ENCODE measurements around the gene SYCP3.

SYCP3 gene

GRCh38 chr12:101761350-101761749 is 22.1 kb upstream of the SYCP3 start:
- Histone ChIP-seq H3K36me3 (ENCODE audit: insufficient read depth, low read length) (no peaks in the 10 kb centered on the region; the same call in 1 of the 2 replicates), H2AFZ (ENCODE audit: low read length, unreplicated experiment) (no peak overlapping the region)

GRCh38 chr12:101759396-101760047 is 20.3 kb upstream of the SYCP3 start:
- Histone ChIP-seq H3K27me3 (ENCODE audit: insufficient read depth, low read length) (no peaks in the 10 kb centered on the region), H3K79me2 (ENCODE audit: control insufficient read depth, insufficient read depth, low read length, unreplicated experiment) (no peaks in the 10 kb centered on the region), H3K36me3 (ENCODE audit: insufficient read depth, low read length) (no peaks in the 10 kb centered on the region; the same call in 1 of the 2 replicates), H3K4me3 (ENCODE audit: low read depth, low read length) (no peak overlapping the region), H2AFZ (ENCODE audit: low read length, unreplicated experiment) (no peak overlapping the region), H3K27ac (ENCODE audit: low read depth, low read length) (no peak overlapping the region), H3K4me1 (ENCODE audit: control insufficient read depth, insufficient read depth, low read length, unreplicated experiment) (no peaks in the 10 kb centered on the region)

More at GRCh38 chr12:101761350-101761749, 22.1 kb upstream of the SYCP3 start:
- Histone ChIP-seq H3K27me3 (ENCODE audit: insufficient read depth, low read length) (no peaks in the 10 kb centered on the region), H3K27ac (ENCODE audit: low read depth, low read length) (no peak overlapping the region), H3K79me2 (ENCODE audit: control insufficient read depth, insufficient read depth, low read length, unreplicated experiment) (no peaks in the 10 kb centered on the region), H3K4me3 (ENCODE audit: low read depth, low read length) (no peak overlapping the region), H3K4me1 (ENCODE audit: control insufficient read depth, insufficient read depth, low read length, unreplicated experiment) (no peaks in the 10 kb centered on the region)

- H3K4me3 ChIP-seq (ENCODE audit: low read depth, low read length) = no peak overlapping the region
- H3K36me3 ChIP-seq (ENCODE audit: insufficient read depth, low read length) = no peaks in the 10 kb centered on the region
- H2AFZ ChIP-seq (ENCODE audit: low read length, unreplicated experiment) = no peak overlapping the region
- no peaks in the 10 kb centered on the region for H3K27me3 ChIP-seq (ENCODE audit: insufficient read depth, low read length)
- no peak overlapping the region for H3K27ac ChIP-seq (ENCODE audit: low read depth, low read length)
- no peaks in the 10 kb centered on the region for H3K4me1 ChIP-seq (ENCODE audit: control insufficient read depth, insufficient read depth, low read length, unreplicated experiment)
- no peaks in the 10 kb centered on the region for H3K79me2 ChIP-seq (ENCODE audit: control insufficient read depth, insufficient read depth, low read length, unreplicated experiment)
These were observed 10.9 kb upstream of the SYCP3 start for GRCh38 chr12:101750152-101750551.

GRCh38 chr12:101749657-101750056 is 10.4 kb upstream of the SYCP3 start:
- Histone ChIP-seq H3K4me3 (ENCODE audit: low read depth, low read length) (no peak overlapping the region), H3K36me3 (ENCODE audit: insufficient read depth, low read length) (no peaks in the 10 kb centered on the region), H3K27ac (ENCODE audit: low read depth, low read length) (no peak overlapping the region), H3K79me2 (ENCODE audit: control insufficient read depth, insufficient read depth, low read length, unreplicated experiment) (no peaks in the 10 kb centered on the region), H3K4me1 (ENCODE audit: control insufficient read depth, insufficient read depth, low read length, unreplicated experiment) (no peaks in the 10 kb centered on the region), H3K27me3 (ENCODE audit: insufficient read depth, low read length) (no peaks in the 10 kb centered on the region), H2AFZ (ENCODE audit: low read length, unreplicated experiment) (no peak overlapping the region)

GRCh38 chr12:101748907-101749306 is 9.6 kb upstream of the SYCP3 start:
- no peak overlapping the region for H3K27ac ChIP-seq (ENCODE audit: low read depth, low read length)
- no peak overlapping the region for H3K4me3 ChIP-seq (ENCODE audit: low read depth, low read length)
- no peak overlapping the region for H2AFZ ChIP-seq (ENCODE audit: low read length, unreplicated experiment)
- no peaks in the 10 kb centered on the region for H3K27me3 ChIP-seq (ENCODE audit: insufficient read depth, low read length)
- H3K79me2 ChIP-seq (ENCODE audit: control insufficient read depth, insufficient read depth, low read length, unreplicated experiment) = no peaks in the 10 kb centered on the region
- H3K36me3 ChIP-seq (ENCODE audit: insufficient read depth, low read length) = no peaks in the 10 kb centered on the region
- H3K4me1 ChIP-seq (ENCODE audit: control insufficient read depth, insufficient read depth, low read length, unreplicated experiment) = no peaks in the 10 kb centered on the region

- Histone ChIP-seq H3K27me3 (ENCODE audit: insufficient read depth, low read length) (no peaks in the 10 kb centered on the region), H3K27ac (ENCODE audit: low read depth, low read length) (no peak overlapping the region), H3K4me1 (ENCODE audit: control insufficient read depth, insufficient read depth, low read length, unreplicated experiment) (no peaks in the 10 kb centered on the region), H3K79me2 (ENCODE audit: control insufficient read depth, insufficient read depth, low read length, unreplicated experiment) (no peaks in the 10 kb centered on the region), H3K4me3 (ENCODE audit: low read depth, low read length) (no peak overlapping the region), H3K36me3 (ENCODE audit: insufficient read depth, low read length) (no peaks in the 10 kb centered on the region), H2AFZ (ENCODE audit: low read length, unreplicated experiment) (no peak overlapping the region)
These were observed 8.4 kb upstream of the SYCP3 start for GRCh38 chr12:101747697-101748096.

GRCh38 chr12:101746661-101747060 is 7.4 kb upstream of the SYCP3 start:
- Histone ChIP-seq H3K4me1 (ENCODE audit: control insufficient read depth, insufficient read depth, low read length, unreplicated experiment) (no peaks in the 10 kb centered on the region), H3K4me3 (ENCODE audit: low read depth, low read length) (no peak overlapping the region), H2AFZ (ENCODE audit: low read length, unreplicated experiment) (no peak overlapping the region), H3K27me3 (ENCODE audit: insufficient read depth, low read length) (no peaks in the 10 kb centered on the region), H3K36me3 (ENCODE audit: insufficient read depth, low read length) (no peaks in the 10 kb centered on the region), H3K27ac (ENCODE audit: low read depth, low read length) (no peak overlapping the region), H3K79me2 (ENCODE audit: control insufficient read depth, insufficient read depth, low read length, unreplicated experiment) (no peaks in the 10 kb centered on the region)

- H2AFZ ChIP-seq (ENCODE audit: low read length, unreplicated experiment) = no peak overlapping the region
These were observed 6.9 kb upstream of the SYCP3 start for GRCh38 chr12:101746196-101746595.

GRCh38 chr12:101745481-101745880 is 6.2 kb upstream of the SYCP3 start:
- Histone ChIP-seq H3K36me3 (ENCODE audit: insufficient read depth, low read length) (no peaks in the 10 kb centered on the region), H3K79me2 (ENCODE audit: control insufficient read depth, insufficient read depth, low read length, unreplicated experiment) (no peaks in the 10 kb centered on the region), H3K4me3 (ENCODE audit: low read depth, low read length) (no peak overlapping the region), H3K4me1 (ENCODE audit: control insufficient read depth, insufficient read depth, low read length, unreplicated experiment) (no peaks in the 10 kb centered on the region), H2AFZ (ENCODE audit: low read length, unreplicated experiment) (no peak overlapping the region), H3K27me3 (ENCODE audit: insufficient read depth, low read length) (no peaks in the 10 kb centered on the region), H3K27ac (ENCODE audit: low read depth, low read length) (no peak overlapping the region)

More at GRCh38 chr12:101746196-101746595, 6.9 kb upstream of the SYCP3 start:
- Histone ChIP-seq H3K4me3 (ENCODE audit: low read depth, low read length) (no peak overlapping the region), H3K36me3 (ENCODE audit: insufficient read depth, low read length) (no peaks in the 10 kb centered on the region), H3K4me1 (ENCODE audit: control insufficient read depth, insufficient read depth, low read length, unreplicated experiment) (no peaks in the 10 kb centered on the region), H3K79me2 (ENCODE audit: control insufficient read depth, insufficient read depth, low read length, unreplicated experiment) (no peaks in the 10 kb centered on the region), H3K27ac (ENCODE audit: low read depth, low read length) (no peak overlapping the region), H3K27me3 (ENCODE audit: insufficient read depth, low read length) (no peaks in the 10 kb centered on the region)

- no peak overlapping the region for H3K27ac ChIP-seq (ENCODE audit: low read depth, low read length)
- peaks cover 2% of the 10 kb centered on the region; the same call in 1 of the 2 replicates for H3K36me3 ChIP-seq (ENCODE audit: insufficient read depth, low read length)
- no peaks in the 10 kb centered on the region for H3K4me1 ChIP-seq (ENCODE audit: control insufficient read depth, insufficient read depth, low read length, unreplicated experiment)
- no peaks in the 10 kb centered on the region for H3K27me3 ChIP-seq (ENCODE audit: insufficient read depth, low read length)
- H2AFZ ChIP-seq (ENCODE audit: low read length, unreplicated experiment) = no peak overlapping the region
- no peak overlapping the region for H3K4me3 ChIP-seq (ENCODE audit: low read depth, low read length)
- no peaks in the 10 kb centered on the region for H3K79me2 ChIP-seq (ENCODE audit: control insufficient read depth, insufficient read depth, low read length, unreplicated experiment)
These were observed 4.6 kb upstream of the SYCP3 start for GRCh38 chr12:101743724-101744472.

- no peak overlapping the region for H2AFZ ChIP-seq (ENCODE audit: low read length, unreplicated experiment)
- no peaks in the 10 kb centered on the region for H3K4me1 ChIP-seq (ENCODE audit: control insufficient read depth, insufficient read depth, low read length, unreplicated experiment)
- no peaks in the 10 kb centered on the region for H3K79me2 ChIP-seq (ENCODE audit: control insufficient read depth, insufficient read depth, low read length, unreplicated experiment)
- H3K27me3 ChIP-seq (ENCODE audit: insufficient read depth, low read length) = no peaks in the 10 kb centered on the region
- H3K36me3 ChIP-seq (ENCODE audit: insufficient read depth, low read length) = peaks cover 2% of the 10 kb centered on the region; the same call in 1 of the 2 replicates
- no peak overlapping the region for H3K27ac ChIP-seq (ENCODE audit: low read depth, low read length)
- H3K4me3 ChIP-seq (ENCODE audit: low read depth, low read length) = no peak overlapping the region
These were observed 4.0 kb upstream of the SYCP3 start for GRCh38 chr12:101743242-101743641.
